Lower leg skin (tissue), 3 donors: ENCODE results near the gene CST7.

Experiments
- CTCF ChIP-seq, 3 donors: fragments of 450-650 bp; IDR thresholded peaks; one replicate each; pipeline ENCODE4 v1.5.1; 2016; ENCODE audit warnings: antibody characterized with exemption in 3 of 3, mild to moderate bottlenecking in 3 of 3, moderate library complexity in 2 of 3
- POLR2A ChIP-seq, 2 donors: fragments of 450-650 bp; IDR thresholded peaks; one replicate each; pipeline ENCODE4 v1.6.1; 2016 to 2017; ENCODE audit warnings: antibody characterized with exemption in 2 of 2, mild to moderate bottlenecking in 1 of 2, moderate library complexity in 1 of 2

DNA sequence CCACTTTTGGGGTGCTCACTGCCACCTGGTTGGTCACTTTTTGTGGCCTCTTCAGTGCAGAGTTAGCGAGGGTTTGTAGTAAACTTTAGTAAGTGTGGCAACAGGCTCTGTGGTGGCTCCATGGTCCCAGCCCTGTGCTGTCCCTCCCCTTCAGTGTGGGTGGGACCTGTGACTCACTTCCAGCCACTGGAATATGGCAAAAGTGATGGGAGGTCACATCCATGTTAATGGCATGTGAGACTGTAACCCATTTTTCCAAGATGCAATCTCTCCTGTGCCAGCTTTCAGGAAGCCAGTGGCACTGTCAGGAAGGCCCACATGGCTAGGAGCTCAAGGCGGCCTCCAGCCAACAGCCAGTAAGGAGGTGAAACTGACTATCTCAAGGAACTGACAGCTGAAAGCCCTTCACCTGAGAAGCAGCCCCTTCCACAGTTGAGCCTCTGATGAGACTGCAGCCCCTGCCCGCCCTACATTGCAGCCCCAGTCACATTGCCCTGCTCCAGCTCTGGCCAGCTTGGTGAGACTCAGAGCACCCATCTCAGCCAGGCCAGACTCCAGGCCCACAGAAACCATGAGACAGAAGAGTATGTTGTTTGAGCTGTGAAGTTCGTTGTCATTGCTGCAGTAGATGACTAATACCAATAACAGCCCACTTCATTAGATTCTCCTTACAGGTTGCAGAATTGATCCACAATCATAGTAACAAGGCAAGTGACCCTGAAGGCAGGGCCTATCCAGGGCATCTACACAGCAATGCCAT lies 13.1 kb upstream of the CST7 start:
- TF ChIP-seq CTCF (IDR thresholded peaks at IDR 0.05) (no peak), POLR2A (IDR thresholded peaks at IDR 0.05) (no peak)
